Spleen (tissue), 11 donors: ENCODE measurements around the gene SCUBE2. TPM values are rescaled to one million over a fixed set of nuclear protein-coding genes. Genes with fewer than 3 reads are reported as not detected.

Source experiments
- DNase-seq: peaks from one replicate; pipeline ENCODE4 v3.0.0-alpha.2; 2020
- H3K27ac ChIP-seq, 8 donors: fragments of 200-600 bp; sonication (generic) in 7 of 8; 1 replicate in 4 of 8; 2 replicates in 4 of 8; pipeline versions ENCODE4 v1.5.0 to v1.8.0; 2016 to 2021; ENCODE audit warnings: inconsistent platforms in 4 of 8, mild to moderate bottlenecking in 4 of 8, moderate library complexity in 1 of 8
- H3K27me3 ChIP-seq, 7 donors: fragments of 200-600 bp; sonication (generic) in 6 of 7; replicated peaks in 1 of 7; 1 replicate in 4 of 7; 2 replicates in 3 of 7; pipeline versions ENCODE4 v1.5.0 to v1.8.0; 2016 to 2021; ENCODE audit warnings: inconsistent platforms in 3 of 7, mild to moderate bottlenecking in 1 of 7
- H3K36me3 ChIP-seq, 6 donors: fragments of 200-600 bp; sonication (generic) in 5 of 6; 1 replicate in 4 of 6; 2 replicates in 2 of 6; pipeline versions ENCODE4 v1.5.0 to v1.8.0; 2016 to 2021; ENCODE audit warnings: inconsistent platforms in 2 of 6
- H3K4me1 ChIP-seq, 6 donors: fragments of 200-600 bp; sonication (generic) in 5 of 6; 1 replicate in 3 of 6; 2 replicates in 3 of 6; pipeline versions ENCODE4 v1.5.0 to v1.8.0; 2016 to 2021; ENCODE audit warnings: inconsistent platforms in 3 of 6
- H3K4me3 ChIP-seq, 8 donors: fragments of 200-600 bp; sonication (generic) in 7 of 8; 1 replicate in 4 of 8; 2 replicates in 4 of 8; pipeline versions ENCODE4 v1.5.0 to v1.8.0; 2016 to 2021; ENCODE audit warnings: inconsistent platforms in 4 of 8, mild to moderate bottlenecking in 4 of 8, moderate library complexity in 2 of 8
- H3K9me3 ChIP-seq, 8 donors: fragments of 200-600 bp; sonication (generic) in 7 of 8; 1 replicate in 4 of 8; 2 replicates in 4 of 8; pipeline versions ENCODE4 v1.5.0 to v1.8.0; 2016 to 2021; ENCODE audit warnings: inconsistent platforms in 4 of 8
- POLR2A ChIP-seq, 3 donors: fragments of 450-650 bp; IDR thresholded peaks; one replicate each; pipeline ENCODE4 v1.5.1; 2017; ENCODE audit warnings: antibody characterized with exemption in 3 of 3, mild to moderate bottlenecking in 1 of 3
- POLR2AphosphoS5 ChIP-seq, 3 donors: sonication (generic); formaldehyde crosslinking; IDR thresholded peaks; one replicate each; pipeline ENCODE4 v1.5.1; 2017; ENCODE audit warnings: antibody characterized with exemption in 3 of 3
- WGBS, 5 donors: extraction: QIAGEN DNeasy Blood & Tissue Kit in 3 of 5; methylation state at CpG; one replicate each; pipeline versions ENCODE4 v1.1.5 to v1.1.7; 2013 to 2018; 5-methylcytosine and 5-hydroxymethylcytosine counted together
- intact Hi-C: fragments of 100-400 bp; cut with DNase I; formaldehyde crosslinking; loops from one replicate; pipeline ENCODE4 v1.15.0; 2023; ENCODE audit warnings: low total_unique reads
- polyA plus RNA-seq, 3 donors: library from polyadenylated mRNA; stranded (reverse); fragments of 200-250 nt; gene quantifications; one replicate each; pipeline ENCODE4 v1.2.1, GENCODE V29; 2013
- total RNA-seq, 7 donors: library from RNA; depleted of rRNA in 3 of 7; stranded (reverse); fragments of >200 nt in 3 of 7; fragmentation: NEBNext Ultra II Directional in 4 of 7; extraction: Animal tissue kit (Norgen Biotek cat#: 25700) in 4 of 7; gene quantifications; one replicate each; pipeline versions ENCODE4 v1.1.0 to v1.2.1, GENCODE V29; 2016 to 2021
- TF ChIP-seq, protein P1 (sequence below), 11 experiments: fragments of 200-600 bp in 7 of 11; fragments of 450-650 bp in 4 of 11; sonication (generic) in 4 of 11; IDR thresholded peaks in 8 of 11; conservative IDR thresholded peaks in 3 of 11; 1 replicate in 7 of 11; 2 replicates in 4 of 11; pipeline versions ENCODE4 v1.4.0 to v1.8.0; 2016 to 2021; ENCODE audit warnings: antibody characterized with exemption in 11 of 11, inconsistent platforms in 4 of 11, mild to moderate bottlenecking in 1 of 11
- donor health status: healthy with polysubstance abuse.
- donor health status: DM: no; HTN: no; CAD: no; lungs with moderate emphysema.
- donor health status: DM: no; HTN: no; CAD: no.
- donor health status: Bipolar disorder and iron deficiency.
- donor health status: healthy.
- donor health status: DM: no; HTN: no; CAD: no.
- donor health status: DM: yes; HTN: yes; CAD: no.

The SCUBE2 gene
- total and polyA plus RNA-seq, 10 donors = 2.4 to 28.6 (median 5.7) TPM

DNA sequence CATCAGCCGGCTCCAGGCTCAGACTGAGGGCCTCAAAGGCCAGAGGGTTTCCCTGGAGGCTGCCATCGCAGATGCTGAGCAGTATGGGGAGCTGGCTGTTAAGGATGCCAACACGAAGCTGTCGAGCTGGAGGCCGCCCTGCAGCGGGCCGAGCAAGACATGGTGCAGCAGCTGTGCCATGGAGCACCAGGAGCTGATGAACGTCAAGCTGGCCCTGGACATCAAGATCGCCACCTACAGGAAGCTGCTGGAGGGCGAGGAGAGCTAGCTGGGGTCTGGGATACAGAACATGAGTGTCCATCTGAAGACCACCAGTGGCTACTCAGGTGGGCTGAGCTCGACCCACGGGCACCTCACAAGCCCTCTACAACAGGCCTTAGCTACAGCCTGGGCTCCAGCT lies 4.0 kb upstream of the SCUBE2 start:
- TF ChIP-seq POLR2A (IDR thresholded peaks at IDR 0.05) (no peak), POLR2AphosphoS5 (IDR thresholded peaks at IDR 0.05) (no peak)
- TF ChIP-seq, protein P1, sequence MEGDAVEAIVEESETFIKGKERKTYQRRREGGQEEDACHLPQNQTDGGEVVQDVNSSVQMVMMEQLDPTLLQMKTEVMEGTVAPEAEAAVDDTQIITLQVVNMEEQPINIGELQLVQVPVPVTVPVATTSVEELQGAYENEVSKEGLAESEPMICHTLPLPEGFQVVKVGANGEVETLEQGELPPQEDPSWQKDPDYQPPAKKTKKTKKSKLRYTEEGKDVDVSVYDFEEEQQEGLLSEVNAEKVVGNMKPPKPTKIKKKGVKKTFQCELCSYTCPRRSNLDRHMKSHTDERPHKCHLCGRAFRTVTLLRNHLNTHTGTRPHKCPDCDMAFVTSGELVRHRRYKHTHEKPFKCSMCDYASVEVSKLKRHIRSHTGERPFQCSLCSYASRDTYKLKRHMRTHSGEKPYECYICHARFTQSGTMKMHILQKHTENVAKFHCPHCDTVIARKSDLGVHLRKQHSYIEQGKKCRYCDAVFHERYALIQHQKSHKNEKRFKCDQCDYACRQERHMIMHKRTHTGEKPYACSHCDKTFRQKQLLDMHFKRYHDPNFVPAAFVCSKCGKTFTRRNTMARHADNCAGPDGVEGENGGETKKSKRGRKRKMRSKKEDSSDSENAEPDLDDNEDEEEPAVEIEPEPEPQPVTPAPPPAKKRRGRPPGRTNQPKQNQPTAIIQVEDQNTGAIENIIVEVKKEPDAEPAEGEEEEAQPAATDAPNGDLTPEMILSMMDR (IDR thresholded peaks at IDR 0.05 in 8 of 11, conservative IDR thresholded peaks at IDR 0.05 in 3 of 11) = peak in 1 of 11 experiments; percentile 27
- H3K4me3 ChIP-seq = no peak overlapping the region
- H3K27ac ChIP-seq = no peak overlapping the region
- peaks cover 0 to 52% (median 19%) of the 10 kb centered on the region in 7 donors for H3K27me3 ChIP-seq
- intact Hi-C loops = no loop called here
- H3K4me1 ChIP-seq = peaks cover 0 to 16% (median 9%) of the 10 kb centered on the region in 6 donors
- WGBS, 5 donors = 80 to 89% (median 83%) methylated on average over 12 of the region's 12 CpGs
- H3K9me3 ChIP-seq = no peaks in the 10 kb centered on the region
- H3K36me3 ChIP-seq = no peaks in the 10 kb centered on the region
- no peak for DNase-seq

DNA sequence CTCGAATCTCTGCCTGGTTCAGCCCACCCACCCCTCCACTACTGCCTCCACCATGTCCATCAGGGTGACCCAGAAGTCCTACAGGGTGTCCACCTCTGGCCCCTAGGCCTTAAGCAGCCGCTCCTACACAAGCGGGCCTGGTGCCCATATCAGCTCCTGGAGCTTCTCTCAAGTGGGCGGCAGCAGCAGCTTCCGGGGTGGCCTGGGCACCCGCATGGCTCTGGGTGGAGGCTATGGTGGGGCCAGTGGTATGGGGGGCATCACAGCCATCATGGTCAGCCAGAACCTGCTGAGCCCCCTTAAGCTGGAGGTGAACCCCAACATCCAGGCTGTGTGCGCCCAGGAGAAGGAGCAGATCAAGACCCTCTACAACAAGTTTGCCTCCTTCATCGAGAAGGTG lies 3.0 kb upstream of the SCUBE2 start:
- WGBS, 5 donors = 74 to 97% (median 92%) methylated on average over 4 to 8 of the region's 8 CpGs
- TF ChIP-seq POLR2AphosphoS5 (IDR thresholded peaks at IDR 0.05) (no peak), POLR2A (IDR thresholded peaks at IDR 0.05) (no peak)
- TF ChIP-seq, protein P1 (IDR thresholded peaks at IDR 0.05 in 8 of 11, conservative IDR thresholded peaks at IDR 0.05 in 3 of 11) = no peak
- Histone ChIP-seq H3K36me3 (no peaks in the 10 kb centered on the region), H3K27ac (no peak overlapping the region), H3K27me3 (peaks cover 0 to 62% (median 19%) of the 10 kb centered on the region in 7 donors), H3K4me3 (no peak overlapping the region), H3K9me3 (no peaks in the 10 kb centered on the region), H3K4me1 (peaks cover 0 to 16% (median 11%) of the 10 kb centered on the region in 6 donors)
- intact Hi-C loops = no loop called here
- DNase-seq = peak; percentile 47

DNA sequence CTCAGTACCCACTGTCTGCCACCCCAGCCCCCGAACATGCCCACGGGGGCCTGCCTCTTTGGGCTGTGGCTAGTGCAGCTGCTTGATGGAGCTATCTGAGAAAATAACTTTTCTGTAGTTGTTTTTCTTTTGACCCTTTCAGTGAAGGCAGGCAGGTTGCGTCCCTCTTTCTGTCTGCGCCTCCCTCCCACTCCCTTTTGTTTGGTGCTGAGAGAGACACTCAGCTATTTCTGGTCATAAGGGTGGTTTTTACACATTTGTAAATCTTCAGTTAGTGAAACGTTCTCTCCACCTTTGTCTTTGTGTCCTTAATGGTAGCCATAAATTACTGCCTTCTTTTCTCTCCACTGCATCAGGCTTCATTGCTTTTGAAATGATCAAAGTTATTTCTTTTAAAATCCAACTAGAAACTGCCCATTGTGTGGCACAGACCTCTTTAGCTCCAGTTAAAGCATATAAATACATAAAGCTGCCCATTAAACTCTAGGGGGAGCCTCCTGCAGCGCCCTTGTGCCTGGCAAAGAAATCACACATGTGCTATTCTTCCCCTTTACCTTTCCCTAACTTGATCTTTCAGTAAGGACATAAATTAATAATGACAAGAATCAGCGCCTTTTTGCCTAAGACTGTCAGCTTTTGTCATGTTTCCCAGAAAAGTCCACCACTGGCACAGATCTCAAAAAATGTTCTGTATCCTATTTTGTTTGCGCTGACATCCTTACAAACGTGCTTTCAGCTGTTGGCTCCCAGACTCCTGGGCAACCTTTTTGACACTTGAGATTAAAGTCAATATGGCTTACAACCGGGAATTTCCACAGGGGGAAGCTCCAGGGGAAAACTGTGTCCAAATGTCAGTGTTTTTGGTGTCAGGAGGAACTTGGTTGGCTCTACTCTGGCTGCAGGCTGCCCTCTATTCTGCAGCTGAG lies 1.7 kb upstream of the SCUBE2 start:
- WGBS, 5 donors = 69 to 75% (median 70%) methylated on average over 10 of the region's 10 CpGs
- intact Hi-C loops = no loop called here
- H3K36me3 ChIP-seq = no peaks in the 10 kb centered on the region
- no peak overlapping the region for H3K4me3 ChIP-seq
- H3K9me3 ChIP-seq = no peaks in the 10 kb centered on the region
- H3K4me1 ChIP-seq = peaks cover 0 to 16% (median 11%) of the 10 kb centered on the region in 6 donors
- H3K27ac ChIP-seq = no peak overlapping the region
- no peak for DNase-seq
- peaks cover 0 to 70% (median 19%) of the 10 kb centered on the region in 7 donors for H3K27me3 ChIP-seq
- TF ChIP-seq, protein P1 (IDR thresholded peaks at IDR 0.05 in 8 of 11, conservative IDR thresholded peaks at IDR 0.05 in 3 of 11) = no peak
- TF ChIP-seq POLR2A (IDR thresholded peaks at IDR 0.05) = no peak
- TF ChIP-seq POLR2AphosphoS5 (IDR thresholded peaks at IDR 0.05) = no peak

DNA sequence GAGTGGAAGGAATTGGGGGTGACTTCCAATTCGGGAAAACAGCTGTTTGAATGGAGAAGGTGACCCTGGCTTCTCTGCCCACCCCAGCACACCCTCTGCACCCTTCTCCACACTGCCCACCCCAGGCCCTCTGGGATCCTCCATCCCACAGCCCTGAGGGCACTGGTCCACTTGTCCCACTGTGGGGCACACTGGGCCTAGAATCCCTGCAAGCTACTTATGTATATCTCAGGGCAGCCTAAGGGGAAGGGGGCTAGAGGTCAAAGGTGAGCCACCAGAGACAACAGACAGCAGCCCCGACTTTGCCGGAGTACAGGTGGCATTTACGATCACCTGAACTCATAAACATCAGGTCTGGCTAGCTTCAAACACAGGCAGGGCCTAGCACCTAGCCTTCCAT lies 673 bp upstream of the SCUBE2 start:
- TF ChIP-seq, protein P1 (IDR thresholded peaks at IDR 0.05 in 8 of 11, conservative IDR thresholded peaks at IDR 0.05 in 3 of 11) = no peak
- TF ChIP-seq POLR2A (IDR thresholded peaks at IDR 0.05) = no peak
- intact Hi-C loops = no loop called here
- peaks cover 0 to 16% (median 11%) of the 10 kb centered on the region in 6 donors for H3K4me1 ChIP-seq
- 79 to 89% (median 82%) methylated on average over 4 of the region's 4 CpGs for WGBS, 5 donors
- peak overlapping the region in 3 of 8 donors; percentile 44 to 70 (median 55) for H3K4me3 ChIP-seq
- no peaks in the 10 kb centered on the region for H3K9me3 ChIP-seq
- H3K36me3 ChIP-seq = no peaks in the 10 kb centered on the region
- H3K27ac ChIP-seq = no peak overlapping the region
- DNase-seq = peak; percentile 47
- H3K27me3 ChIP-seq = peaks cover 0 to 70% (median 19%) of the 10 kb centered on the region in 7 donors
